HG03521 (cell line): ENCODE results near the gene CCDC66.
"Not testable (repeated sequence)": the region's sequence is repeated elsewhere in the genome, so short reads cannot be mapped to it uniquely, and the experiment has no call there.

ENCODE experiments used
- ATAC-seq: cut with Tn5 transposase; IDR thresholded peaks from one replicate; pipeline ENCODE4 v1.9.1; 2021; ENCODE audit warnings: mild to moderate bottlenecking, moderate library complexity; ENCODE audit not compliant: unreplicated experiment

Gene CCDC66

DNA sequence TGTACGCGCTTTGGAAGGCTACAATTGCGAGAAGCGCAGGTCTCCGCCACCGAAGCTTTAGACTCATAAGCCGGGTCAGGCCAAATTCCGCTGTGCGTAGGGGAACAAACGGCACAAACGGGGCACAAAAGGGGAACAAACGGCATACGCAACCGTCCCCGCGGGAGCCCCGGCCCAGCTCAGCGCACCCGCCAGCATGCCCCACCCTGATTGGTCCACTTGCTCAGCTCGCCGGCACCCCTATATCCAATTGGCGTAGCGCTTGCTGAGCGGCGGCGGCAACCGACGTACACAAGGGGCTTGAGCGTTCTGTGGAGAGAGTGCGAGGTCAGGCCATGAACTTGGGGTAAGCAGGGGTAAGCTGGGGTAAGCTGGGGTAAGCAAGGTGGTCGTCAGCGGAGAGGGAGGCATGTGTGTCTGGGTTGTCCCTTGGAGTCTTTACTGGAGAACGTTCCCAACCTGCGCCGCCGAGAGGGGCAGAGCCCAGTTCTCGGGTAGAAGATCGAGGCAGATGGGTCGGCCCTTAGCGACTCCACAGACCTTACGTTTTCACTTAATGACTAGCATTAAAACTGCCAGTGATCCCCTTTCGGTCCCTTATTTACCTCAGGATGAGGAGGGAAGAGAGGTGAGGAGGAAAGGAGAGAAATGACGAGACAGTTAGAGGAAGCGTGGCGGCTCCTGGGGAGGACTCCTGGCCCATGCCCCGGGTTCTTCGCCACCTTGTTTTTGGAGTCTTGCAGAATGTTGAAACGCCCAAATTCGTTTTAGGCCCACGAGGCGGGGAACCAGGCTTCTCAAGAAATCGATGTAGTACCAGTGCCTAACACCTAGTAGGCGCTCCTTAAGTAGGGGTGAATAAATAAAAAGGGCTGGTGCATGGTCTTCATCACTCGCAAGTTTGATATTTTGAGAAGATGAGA, at the start of gene CCDC66:
CCDC66 (plus strand) TSS at position 268 of the 923 bp plus-strand sequence; CDS start at position 336, 68 bp downstream.
- ATAC-seq: peak; percentile 100

DNA sequence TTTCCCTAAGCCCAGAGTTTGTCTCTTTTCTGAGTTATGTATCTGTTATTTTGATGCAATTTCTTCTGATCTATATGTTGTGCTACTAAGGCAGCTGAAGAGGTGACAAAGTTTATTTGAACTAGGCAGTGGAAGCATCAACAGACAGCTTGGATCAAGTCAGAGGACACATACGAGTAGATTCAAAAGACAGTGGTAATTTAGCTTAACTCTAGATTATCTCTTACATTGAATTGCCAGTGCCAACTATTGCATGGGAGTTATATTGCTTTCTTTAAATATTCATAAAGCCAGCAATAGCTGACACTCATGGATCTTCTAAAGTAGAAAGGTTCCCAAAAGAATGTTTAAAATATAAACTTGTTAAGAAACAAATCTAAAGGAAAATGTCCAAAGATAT, 37.3 kb upstream of the CCDC66 start:
- no peak for ATAC-seq

- ATAC-seq: no peak
Observed at GRCh38 chr3:56522374-56522773, 34.6 kb upstream of the CCDC66 start.

DNA sequence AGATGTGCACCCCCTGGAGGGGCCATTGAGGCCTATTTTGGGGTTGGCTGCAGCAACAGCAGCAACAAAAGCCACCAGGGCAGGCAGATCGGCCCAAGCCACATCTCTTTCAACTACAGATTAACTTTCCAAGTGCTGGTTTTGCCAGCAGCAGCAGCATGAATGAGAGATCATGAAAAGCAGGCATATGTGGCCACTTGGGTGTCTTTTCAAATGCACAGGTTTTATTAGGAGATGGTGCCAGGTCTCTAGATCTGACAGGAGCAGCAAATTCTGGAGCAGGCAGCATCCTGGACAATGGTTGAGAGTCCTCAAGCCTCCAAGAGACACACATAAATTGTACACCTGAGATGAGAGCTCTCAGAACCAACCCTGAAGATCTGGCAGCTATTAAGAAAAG, 31.7 kb upstream of the CCDC66 start:
- no peak for ATAC-seq

DNA sequence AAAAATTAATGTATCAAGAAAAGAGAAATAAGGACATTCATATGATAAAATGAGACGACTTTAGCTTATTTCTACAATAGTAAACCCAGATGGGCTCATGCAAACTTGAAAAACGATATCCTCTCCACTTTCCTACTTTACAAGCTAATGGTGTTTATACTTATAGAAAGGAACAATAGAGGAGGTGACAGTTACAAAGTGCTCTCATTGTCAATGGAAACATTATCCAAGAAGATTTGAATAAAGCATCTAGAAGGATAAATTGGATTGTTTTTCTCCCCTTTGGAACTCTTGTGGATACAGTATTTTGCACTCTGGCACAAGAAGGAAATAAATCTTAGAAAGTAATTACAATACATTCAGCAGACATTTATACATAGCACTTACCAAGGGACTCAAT, 20.2 kb upstream of the CCDC66 start:
- no peak for ATAC-seq

GRCh38 chr3:56547486-56547885, 9.5 kb upstream of the CCDC66 start:
- no peak for ATAC-seq

DNA sequence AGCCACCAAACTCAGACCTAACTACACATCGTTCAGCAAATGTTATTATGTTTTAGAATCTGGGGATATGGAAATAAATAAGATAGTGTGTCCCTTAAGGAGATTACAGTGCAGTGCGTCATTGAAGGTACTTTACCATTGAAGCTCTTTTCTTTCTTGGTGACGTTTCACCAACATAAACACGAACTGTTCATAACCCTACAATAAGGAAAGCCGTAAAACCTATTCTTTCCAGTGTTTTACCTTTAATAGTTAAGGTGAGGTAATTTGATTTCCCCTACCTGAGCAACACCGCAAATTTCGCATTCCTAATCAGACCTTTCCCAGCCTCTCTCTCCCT, 826 bp downstream of the CCDC66 start:
- ATAC-seq: no peak

DNA sequence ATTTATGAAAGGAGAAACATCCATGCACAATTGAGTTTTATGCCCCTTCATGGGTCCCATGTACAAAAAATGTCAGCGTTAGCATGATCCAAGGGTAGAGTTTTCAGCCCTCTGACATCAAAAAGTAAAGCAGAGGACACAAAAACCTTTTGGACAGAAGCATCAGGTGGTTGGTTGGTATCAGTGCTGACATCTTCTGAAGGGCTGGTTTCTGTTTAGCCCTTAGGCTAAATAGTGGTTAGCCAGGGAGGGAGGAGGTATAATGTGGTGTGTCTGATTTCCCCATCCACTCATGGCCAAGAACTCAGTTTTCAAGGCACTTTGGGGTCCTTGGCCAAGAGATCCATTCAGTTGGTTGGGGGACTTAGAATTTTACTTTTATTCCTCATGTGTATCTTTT, 16.5 kb downstream of the CCDC66 start:
- no peak for ATAC-seq

- not testable (repeated sequence) for ATAC-seq
Observed at GRCh38 chr3:56581941-56582340, 25.0 kb downstream of the CCDC66 start.

GRCh38 chr3:56584275-56584674, 27.3 kb downstream of the CCDC66 start:
- ATAC-seq: not testable (repeated sequence)

DNA sequence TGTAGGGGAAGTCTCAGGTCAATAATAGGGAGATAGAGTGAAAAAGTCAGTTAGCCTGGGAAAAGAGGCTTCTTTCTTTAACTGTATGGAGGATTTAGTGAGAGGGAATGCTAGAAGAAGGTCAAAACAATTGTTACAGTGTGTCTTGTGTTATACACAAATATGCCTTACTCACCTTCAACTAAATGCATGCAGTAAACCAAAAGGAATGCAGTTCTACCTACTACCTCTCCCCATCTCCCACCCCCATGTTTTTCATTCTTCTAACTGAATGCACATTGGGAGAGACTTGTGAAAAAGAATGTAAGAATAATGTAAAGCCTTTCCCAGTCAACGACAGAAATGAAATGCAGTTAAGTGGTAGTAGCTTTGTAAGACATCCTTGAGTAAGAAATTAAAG, 33.8 kb downstream of the CCDC66 start:
- ATAC-seq: no peak

GRCh38 chr3:56591262-56591661, 34.3 kb downstream of the CCDC66 start:
- ATAC-seq: no peak

GRCh38 chr3:56593455-56594158, 36.6 kb downstream of the CCDC66 start:
- ATAC-seq: no peak

- ATAC-seq: no peak
Observed at GRCh38 chr3:56595975-56596840, 39.2 kb downstream of the CCDC66 start.

- not testable (repeated sequence) for ATAC-seq
Observed at GRCh38 chr3:56608479-56608878, 51.5 kb downstream of the CCDC66 start.

DNA sequence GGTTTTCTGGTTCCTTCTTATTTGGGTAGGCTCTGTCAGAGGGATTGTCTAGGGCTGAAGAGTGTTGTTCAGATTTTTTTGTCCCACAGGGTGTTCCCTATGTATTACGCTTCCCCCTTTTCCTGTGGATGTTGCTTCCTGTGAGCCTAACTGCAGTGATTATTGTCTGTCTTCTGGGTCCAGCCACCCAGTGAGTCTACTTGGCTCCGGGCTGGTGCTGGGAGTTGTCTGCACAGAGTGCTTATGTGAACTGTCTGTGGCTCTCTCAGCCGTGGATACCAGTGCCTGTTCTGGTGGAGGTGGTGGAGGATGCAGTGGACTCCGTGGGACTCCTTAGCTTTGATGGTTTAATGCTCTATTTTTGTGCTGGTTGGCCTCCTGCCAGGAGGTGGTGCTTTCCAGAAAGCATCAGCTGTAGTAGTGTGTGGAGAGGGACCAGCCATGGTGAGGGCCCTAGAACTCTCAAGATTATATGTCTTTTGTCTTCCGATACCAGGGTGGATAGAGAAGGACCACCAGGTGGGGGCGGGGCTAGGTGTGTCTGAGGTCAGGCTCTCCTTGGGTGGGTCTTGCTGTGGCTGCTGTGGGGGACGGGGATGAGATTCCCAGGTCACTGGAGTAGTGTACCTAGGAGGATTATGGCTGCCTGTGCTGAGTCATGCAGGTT, 53.8 kb downstream of the CCDC66 start:
- ATAC-seq: no peak

DNA sequence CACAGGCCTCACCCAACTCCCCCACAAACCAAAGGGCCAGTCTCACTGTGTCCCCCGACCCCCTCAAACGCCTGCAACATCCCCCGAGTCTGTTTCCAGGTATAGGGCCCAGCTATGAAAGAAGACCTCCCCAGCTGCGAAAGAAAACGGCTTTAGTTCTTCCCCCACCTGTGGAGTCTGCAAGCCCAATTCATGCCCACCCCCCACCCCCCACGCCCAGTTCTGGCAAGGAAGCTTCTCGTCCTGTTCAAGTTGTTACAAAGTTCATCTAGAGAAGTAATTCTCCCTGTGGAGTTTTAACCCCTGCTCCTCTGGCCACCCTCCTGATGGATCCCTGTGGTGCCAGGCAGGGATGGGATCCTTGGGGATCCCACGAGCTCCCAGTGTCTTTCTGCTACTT, 54.4 kb downstream of the CCDC66 start:
- no peak for ATAC-seq

- no peak for ATAC-seq
Observed at GRCh38 chr3:56612146-56612545, 55.2 kb downstream of the CCDC66 start.

DNA sequence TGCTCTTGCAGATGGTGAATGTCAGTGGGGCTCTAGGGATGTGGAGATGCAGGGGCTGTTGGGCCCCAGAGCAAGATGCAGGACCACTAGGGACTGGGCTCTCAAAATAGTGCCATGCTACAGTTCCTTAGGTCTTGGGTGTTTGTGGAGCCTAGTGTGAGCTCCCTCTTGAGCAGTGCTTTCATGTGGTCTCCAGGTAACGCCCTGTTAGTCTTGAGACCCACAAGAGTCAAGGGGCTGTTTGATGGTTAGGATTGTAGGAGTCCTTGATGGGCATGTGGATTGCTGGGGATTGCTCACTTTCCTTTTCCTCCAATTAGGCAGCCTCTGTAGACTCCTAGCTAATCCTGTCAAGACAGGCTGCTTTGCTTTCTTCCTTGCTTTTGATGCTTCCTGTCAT, 56.0 kb downstream of the CCDC66 start:
- no peak for ATAC-seq

GRCh38 chr3:56616478-56617006, 59.6 kb downstream of the CCDC66 start:
- no peak for ATAC-seq
